SJSA1 (cell line): ENCODE data around the gene ADAM12. TPM values are rescaled to one million over a fixed set of nuclear protein-coding genes. Genes with fewer than 3 reads are reported as not detected.

ENCODE experiments used
- DNase-seq, 2 experiments: peaks; one replicate each; pipeline ENCODE4 v3.0.0-alpha.2; 2015 to 2020; ENCODE audit warnings: low spot score in 2 of 2, low read depth in 1 of 2
- H3K27ac ChIP-seq: fragments of 250-450 bp; sonication (Bioruptor Pico); 2 replicates; pipeline ENCODE4 v1.5.1; 2020; ENCODE audit warnings: mild to moderate bottlenecking, moderate library complexity
- H3K27me3 ChIP-seq: fragments of 250-450 bp; sonication (Bioruptor Pico); replicated peaks from 2 replicates; pipeline ENCODE4 v1.5.1; 2020; ENCODE audit warnings: mild to moderate bottlenecking, moderate library complexity
- H3K36me3 ChIP-seq: fragments of 250-450 bp; sonication (Bioruptor Pico); 2 replicates; pipeline ENCODE4 v1.5.1; 2020; ENCODE audit warnings: mild to moderate bottlenecking
- H3K4me1 ChIP-seq: fragments of 250-450 bp; sonication (Bioruptor Pico); replicated peaks from 2 replicates; pipeline ENCODE4 v1.6.1; 2021; ENCODE audit warnings: mild to moderate bottlenecking
- H3K4me3 ChIP-seq: fragments of 250-450 bp; sonication (Bioruptor Pico); 2 replicates; pipeline ENCODE4 v1.5.1; 2020; ENCODE audit warnings: mild to moderate bottlenecking
- H3K9me3 ChIP-seq: fragments of 250-450 bp; sonication (Bioruptor Pico); replicated peaks from 2 replicates; pipeline ENCODE4 v1.5.1; 2020; ENCODE audit warnings: mild to moderate bottlenecking
- total RNA-seq: library from RNA; depleted of rRNA; stranded (reverse); fragments of >200 nt; shearing (Covaris generic); gene quantifications from 2 replicates; pipeline ENCODE4 v1.2.3, GENCODE V29; 2014

ADAM12 gene
- total RNA-seq, 1 experiment from 2014 or later: 3.6 TPM

- DNase-seq: no peak
- no peak overlapping the region for H3K27ac ChIP-seq
- H3K9me3 ChIP-seq: no peaks in the 10 kb centered on the region
- H3K36me3 ChIP-seq: no peaks in the 10 kb centered on the region
- H3K4me3 ChIP-seq: no peak overlapping the region
- H3K4me1 ChIP-seq: no peaks in the 10 kb centered on the region
- 0 out of 2 replicates have a peak, but pooled peaks cover 3% of the 10 kb centered on the region for H3K27me3 ChIP-seq
Measured at GRCh38 chr10:126160571-126160970, 227.7 kb downstream of the ADAM12 start.

GRCh38 chr10:126158133-126158892, 230.0 kb downstream of the ADAM12 start:
- Histone ChIP-seq H3K27ac (no peak overlapping the region), H3K4me3 (no peak overlapping the region), H3K9me3 (no peaks in the 10 kb centered on the region), H3K27me3 (0 out of 2 replicates have a peak, but pooled peaks cover 3% of the 10 kb centered on the region), H3K36me3 (no peaks in the 10 kb centered on the region), H3K4me1 (no peaks in the 10 kb centered on the region)
- no peak for DNase-seq

DNA sequence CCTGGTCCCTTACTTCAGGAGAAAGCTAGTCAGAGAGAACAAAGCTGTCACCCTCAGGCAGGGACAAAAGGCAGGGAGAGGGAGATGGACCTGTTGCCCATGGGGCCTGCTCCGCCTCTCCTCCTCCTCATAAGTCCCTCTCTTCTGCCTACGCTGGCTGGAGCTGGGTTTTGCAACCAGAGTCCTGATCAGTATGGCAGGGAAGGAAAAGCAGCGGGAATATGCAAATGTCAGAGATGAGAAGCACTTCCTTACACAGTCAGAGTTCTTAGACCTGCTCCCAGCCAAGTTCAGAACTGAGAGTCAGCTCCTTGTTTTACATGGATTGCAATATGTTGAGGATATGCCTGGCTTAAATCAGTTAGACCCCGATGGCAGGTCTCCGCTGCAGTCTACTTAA, 231.1 kb downstream of the ADAM12 start:
- Histone ChIP-seq H3K27ac (no peak overlapping the region), H3K9me3 (no peaks in the 10 kb centered on the region), H3K4me1 (no peaks in the 10 kb centered on the region), H3K4me3 (no peak overlapping the region), H3K27me3 (0 out of 2 replicates have a peak, but pooled peaks cover 3% of the 10 kb centered on the region), H3K36me3 (no peaks in the 10 kb centered on the region)
- no peak for DNase-seq

GRCh38 chr10:126156503-126156902, 231.8 kb downstream of the ADAM12 start:
- DNase-seq: no peak
- Histone ChIP-seq H3K27ac (no peak overlapping the region), H3K36me3 (no peaks in the 10 kb centered on the region), H3K27me3 (0 out of 2 replicates have a peak, but pooled peaks cover 3% of the 10 kb centered on the region), H3K4me3 (no peak overlapping the region), H3K4me1 (no peaks in the 10 kb centered on the region), H3K9me3 (no peaks in the 10 kb centered on the region)

DNA sequence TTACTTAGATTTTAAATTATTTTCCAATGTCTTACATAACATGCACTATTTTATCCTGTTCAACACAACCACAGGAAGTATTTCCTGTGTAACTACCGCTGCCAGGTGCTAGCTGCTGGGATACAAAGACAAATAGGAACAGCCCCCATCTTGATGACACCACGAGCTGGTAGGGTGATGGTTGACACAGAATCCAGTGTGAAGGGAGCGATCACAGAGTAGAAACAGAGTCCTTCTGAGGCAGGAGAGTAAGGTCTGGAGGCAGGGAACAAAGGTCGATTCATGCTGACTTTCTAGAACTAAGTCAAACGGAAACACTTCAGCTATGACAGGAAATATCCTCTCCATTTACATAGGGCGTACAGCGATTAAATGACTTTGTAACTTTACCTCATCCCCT, 232.3 kb downstream of the ADAM12 start:
- no peak overlapping the region for H3K27ac ChIP-seq
- no peak for DNase-seq
- H3K27me3 ChIP-seq: 0 out of 2 replicates have a peak, but pooled peaks cover 3% of the 10 kb centered on the region
- H3K4me1 ChIP-seq: no peaks in the 10 kb centered on the region
- no peak overlapping the region for H3K4me3 ChIP-seq
- no peaks in the 10 kb centered on the region for H3K9me3 ChIP-seq
- H3K36me3 ChIP-seq: no peaks in the 10 kb centered on the region

DNA sequence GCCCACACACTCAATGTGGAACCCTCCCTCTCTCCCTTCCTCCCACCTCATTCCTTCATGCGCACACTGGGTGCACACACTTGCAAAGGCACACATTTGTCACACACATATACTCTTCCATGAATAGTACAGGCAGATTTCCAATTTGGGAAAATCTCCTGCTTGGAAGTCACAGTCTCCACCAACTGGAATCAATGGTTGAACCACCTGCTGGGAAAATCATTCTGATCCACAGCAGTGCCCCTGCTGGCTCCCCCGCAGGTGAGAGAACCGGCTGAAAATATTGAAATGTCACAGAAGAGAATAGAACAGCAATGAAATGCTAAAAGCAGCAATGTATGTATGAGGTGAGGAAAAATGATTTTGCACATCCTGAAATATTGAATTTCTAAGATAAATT, 232.7 kb downstream of the ADAM12 start:
- Histone ChIP-seq H3K4me1 (no peaks in the 10 kb centered on the region), H3K27me3 (0 out of 2 replicates have a peak, but pooled peaks cover 3% of the 10 kb centered on the region), H3K27ac (no peak overlapping the region), H3K9me3 (no peaks in the 10 kb centered on the region), H3K36me3 (no peaks in the 10 kb centered on the region), H3K4me3 (no peak overlapping the region)
- no peak for DNase-seq

DNA sequence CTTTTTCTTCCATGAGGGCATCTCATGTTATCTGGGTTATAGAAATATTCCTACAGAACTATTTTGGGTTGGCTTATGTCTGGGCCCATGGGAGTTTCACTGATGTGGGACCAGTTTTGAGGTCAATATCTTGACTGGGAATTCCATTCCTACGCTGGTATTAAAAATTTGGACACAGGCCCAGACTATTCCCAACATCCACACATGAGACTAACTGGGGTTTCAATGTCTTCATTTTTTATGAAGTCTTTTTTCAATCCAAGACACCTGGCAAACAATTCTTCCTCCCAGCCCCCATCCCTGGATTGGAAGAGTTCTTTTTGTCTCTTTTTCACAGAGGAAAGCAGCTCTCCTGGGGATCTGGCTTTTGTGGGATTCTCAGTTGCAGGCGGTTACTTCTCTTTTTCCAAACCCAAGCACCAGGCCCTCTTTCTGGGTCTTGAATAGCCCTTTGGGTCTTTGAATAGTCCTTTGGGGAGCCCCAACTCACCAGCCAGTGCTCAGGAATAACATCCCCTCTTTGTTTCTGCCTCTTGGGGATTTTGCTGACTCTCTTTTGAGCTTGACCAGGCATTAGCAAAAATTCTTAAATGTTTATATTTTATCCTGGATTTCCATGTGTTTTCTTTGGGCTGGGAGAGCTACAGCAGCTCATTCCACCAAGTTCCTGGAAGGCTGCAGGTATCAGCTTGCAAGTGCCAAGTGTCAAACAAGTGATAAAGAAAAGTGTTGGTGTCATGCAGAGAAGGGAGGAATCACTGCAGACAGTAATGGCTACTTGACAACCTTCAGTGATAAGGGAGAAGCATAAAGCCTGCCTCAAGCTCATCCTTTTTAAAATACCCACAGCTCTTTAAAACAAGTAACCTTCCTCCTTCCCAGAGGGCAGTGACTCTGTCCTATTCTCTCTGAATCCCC, 234.3 kb downstream of the ADAM12 start:
- H3K4me3 ChIP-seq: no peak overlapping the region
- no peaks in the 10 kb centered on the region for H3K27me3 ChIP-seq
- no peak overlapping the region for H3K27ac ChIP-seq
- DNase-seq: no peak
- H3K4me1 ChIP-seq: peaks cover 2% of the 10 kb centered on the region
- H3K36me3 ChIP-seq: no peaks in the 10 kb centered on the region
- no peaks in the 10 kb centered on the region for H3K9me3 ChIP-seq

- H3K9me3 ChIP-seq: no peaks in the 10 kb centered on the region
- peaks cover 21% of the 10 kb centered on the region for H3K4me1 ChIP-seq
- DNase-seq: peak; percentile 62 to 73
- H3K4me3 ChIP-seq: no peak overlapping the region
- no peaks in the 10 kb centered on the region for H3K36me3 ChIP-seq
- H3K27me3 ChIP-seq: no peaks in the 10 kb centered on the region
- peak overlapping the region; percentile 65 for H3K27ac ChIP-seq
Measured at GRCh38 chr10:126147866-126148587, 240.2 kb downstream of the ADAM12 start.

DNA sequence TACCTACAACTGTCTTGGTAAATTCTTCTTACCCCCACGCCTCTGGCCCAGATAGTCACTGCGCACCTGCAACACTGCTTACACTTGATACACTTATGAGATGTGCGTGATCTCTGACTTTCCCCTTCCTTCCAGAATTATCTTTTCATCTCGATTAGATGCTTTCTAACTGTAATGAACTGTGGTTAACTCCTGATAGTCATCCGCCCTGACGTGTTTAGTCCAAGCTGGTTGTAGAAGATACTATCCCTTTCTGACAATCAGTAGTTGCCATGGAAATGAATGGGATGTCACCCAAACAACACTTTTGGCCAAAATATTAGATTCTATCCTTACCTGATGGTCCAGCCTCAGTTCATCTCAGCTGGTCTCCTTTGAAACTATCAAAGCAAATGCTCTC, 241.5 kb downstream of the ADAM12 start:
- Histone ChIP-seq H3K4me3 (no peak overlapping the region), H3K36me3 (no peaks in the 10 kb centered on the region), H3K27me3 (no peaks in the 10 kb centered on the region), H3K9me3 (no peaks in the 10 kb centered on the region), H3K27ac (no peak overlapping the region), H3K4me1 (peaks cover 21% of the 10 kb centered on the region)
- no peak for DNase-seq

GRCh38 chr10:126143117-126143516, 245.2 kb downstream of the ADAM12 start:
- Histone ChIP-seq H3K27me3 (no peaks in the 10 kb centered on the region), H3K9me3 (no peaks in the 10 kb centered on the region), H3K4me1 (peaks cover 10% of the 10 kb centered on the region), H3K27ac (no peak overlapping the region), H3K4me3 (no peak overlapping the region), H3K36me3 (no peaks in the 10 kb centered on the region)
- DNase-seq: no peak

DNA sequence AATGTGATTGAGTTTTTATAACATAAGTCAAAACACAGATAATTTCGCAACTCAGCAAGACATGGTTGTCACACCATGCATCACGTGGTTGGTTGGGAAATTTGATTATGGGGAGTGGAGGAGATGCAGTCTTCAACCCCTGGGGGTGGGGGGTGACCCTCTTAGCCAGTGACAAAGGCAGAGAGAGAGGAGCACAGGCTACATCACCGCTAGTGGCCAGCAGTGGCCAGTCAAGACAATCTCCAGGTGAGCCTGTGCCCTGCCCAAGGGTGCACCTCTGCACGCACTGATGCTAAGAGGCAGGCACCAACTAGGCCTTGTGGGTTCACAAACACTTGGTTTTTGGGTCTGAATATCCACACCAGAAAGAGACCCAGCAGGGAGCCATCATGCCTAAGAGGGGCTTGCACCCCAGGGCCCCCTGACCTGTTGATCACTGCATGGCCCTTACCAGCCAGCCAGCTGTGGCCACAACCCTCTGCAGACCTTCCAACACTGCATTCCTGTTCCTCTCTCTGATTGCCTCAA, 247.5 kb downstream of the ADAM12 start:
- DNase-seq: no peak
- H3K4me1 ChIP-seq: no peaks in the 10 kb centered on the region
- H3K9me3 ChIP-seq: no peaks in the 10 kb centered on the region
- no peak overlapping the region for H3K27ac ChIP-seq
- no peak overlapping the region for H3K4me3 ChIP-seq
- H3K36me3 ChIP-seq: no peaks in the 10 kb centered on the region
- no peaks in the 10 kb centered on the region for H3K27me3 ChIP-seq

- Histone ChIP-seq H3K36me3 (no peaks in the 10 kb centered on the region), H3K4me3 (no peak overlapping the region), H3K9me3 (no peaks in the 10 kb centered on the region), H3K27ac (no peak overlapping the region), H3K27me3 (no peaks in the 10 kb centered on the region), H3K4me1 (peaks cover 25% of the 10 kb centered on the region)
- DNase-seq: no peak
Measured at GRCh38 chr10:126137562-126138221, 250.6 kb downstream of the ADAM12 start.
